B cell (primary cell): ENCODE measurements around the gene EDN1. TPM values are rescaled to one million over a fixed set of nuclear protein-coding genes. Genes with fewer than 3 reads are reported as not detected.

Experiments used
- ATAC-seq: fragments of 200-7000 bp; cut with Tn5 transposase; one replicate; pipeline ENCODE4 v1.10.0; 2021; ENCODE audit warnings: low read depth, mild to moderate bottlenecking, moderate number of reproducible peaks, moderate library complexity
- CTCF ChIA-PET: fragments of 350-600 bp; sonication (Branson Sonifier 250); formaldehyde crosslinking; loops from one replicate; lab custom pipeline; 2021; ENCODE audit warnings: antibody characterized with exemption, inconsistent platforms; lab: Charles Lee
- POLR2A ChIA-PET: fragments of 350-600 bp; sonication (Branson Sonifier 250); formaldehyde crosslinking; loops from one replicate; lab custom pipeline; 2021; ENCODE audit warnings: antibody characterized with exemption; lab: Charles Lee
- DNase-seq: peaks from one replicate; pipeline ENCODE4 v3.0.0; 2013
- H2AFZ ChIP-seq: 2 replicates; pipeline ENCODE4 v1.6.1; 2012; ENCODE audit warnings: mild to moderate bottlenecking, low read depth, low read length; ENCODE audit not compliant: insufficient read depth, poor library complexity, severe bottlenecking
- H3K27ac ChIP-seq, 2 donors: 1 replicate in 1 of 2; 2 replicates in 1 of 2; pipeline ENCODE4 v1.5.1; 2012 to 2013; ENCODE audit warnings: low read length in 2 of 2, mild to moderate bottlenecking in 2 of 2, moderate library complexity in 1 of 2
- H3K27me3 ChIP-seq, 4 experiments: fragments of 200-600 bp in 1 of 4; sonication (generic) in 1 of 4; replicated peaks in 1 of 4; 1 replicate in 2 of 4; 2 replicates in 2 of 4; pipeline versions ENCODE4 v1.6.1 to v1.7.0; 2013 to 2016; ENCODE audit warnings: low read length in 3 of 4, mild to moderate bottlenecking in 2 of 4, mixed read lengths in 1 of 4, moderate library complexity in 1 of 4; ENCODE audit not compliant: insufficient read depth in 4 of 4, control insufficient read depth in 3 of 4; ENCODE audit errors: control extremely low read depth in 1 of 4
- H3K36me3 ChIP-seq, 2 experiments: replicated peaks in 1 of 2; 1 replicate in 1 of 2; 2 replicates in 1 of 2; pipeline versions ENCODE4 v1.6.1 to v1.7.1; 2013; ENCODE audit warnings: low read length in 1 of 2; ENCODE audit not compliant: insufficient read depth in 2 of 2, control insufficient read depth in 1 of 2; ENCODE audit errors: control extremely low read depth in 1 of 2, extremely low read depth in 1 of 2
- H3K4me1 ChIP-seq, 2 donors: fragments of 200-600 bp in 1 of 2; sonication (generic) in 1 of 2; 1 replicate in 1 of 2; 2 replicates in 1 of 2; pipeline versions ENCODE4 v1.5.1 to v1.6.1; 2013 to 2017; ENCODE audit warnings: low read length in 2 of 2; ENCODE audit not compliant: control insufficient read depth in 2 of 2, insufficient read depth in 2 of 2
- H3K4me2 ChIP-seq: replicated peaks from 2 replicates; pipeline ENCODE3; 2012; ENCODE audit warnings: mild to moderate bottlenecking, low read depth, low read length; ENCODE audit not compliant: poor library complexity, severe bottlenecking
- H3K4me3 ChIP-seq, 5 experiments: fragments of 200-600 bp in 1 of 5; sonication (generic) in 1 of 5; 1 replicate in 3 of 5; 2 replicates in 2 of 5; pipeline versions ENCODE4 v1.5.1 to v1.7.0; 2011 to 2016; ENCODE audit warnings: low read length in 4 of 5, mild to moderate bottlenecking in 4 of 5, low read depth in 2 of 5, control low read depth in 1 of 5, moderate library complexity in 1 of 5; ENCODE audit not compliant: insufficient read depth in 1 of 5; ENCODE audit errors: control extremely low read depth in 1 of 5, extremely low read depth in 1 of 5
- H3K79me2 ChIP-seq: fragments of 200-600 bp; sonication (generic); one replicate; pipeline ENCODE4 v1.6.0; 2016; ENCODE audit warnings: low read length; ENCODE audit not compliant: control insufficient read depth, insufficient read depth
- H3K9ac ChIP-seq: fragments of 200-600 bp; sonication (generic); 2 replicates; pipeline ENCODE4 v1.6.1; 2017; ENCODE audit warnings: mild to moderate bottlenecking, low read length, moderate library complexity
- H3K9me3 ChIP-seq, 3 donors: one replicate each; pipeline versions ENCODE4 v1.6.1 to v1.7.1; 2013; ENCODE audit warnings: low read length in 2 of 3; ENCODE audit not compliant: control insufficient read depth in 2 of 3, insufficient read depth in 1 of 3; ENCODE audit errors: control extremely low read depth in 1 of 3
- H4K20me1 ChIP-seq: 2 replicates; pipeline ENCODE4 v1.6.0; 2012; ENCODE audit warnings: mild to moderate bottlenecking, low read length; ENCODE audit not compliant: insufficient read depth, control insufficient read depth, poor library complexity, severe bottlenecking
- H3K27ac Mint-ChIP-seq: one replicate; pipeline ENCODE4 v1.8.0; 2021; ENCODE audit warnings: mixed read lengths
- H3K27me3 Mint-ChIP-seq: one replicate; pipeline ENCODE4 v1.8.0; 2021; ENCODE audit warnings: mixed read lengths
- H3K4me1 Mint-ChIP-seq: one replicate; pipeline ENCODE4 v1.8.0; 2021; ENCODE audit warnings: mixed read lengths
- H3K4me3 Mint-ChIP-seq: one replicate; pipeline ENCODE4 v1.8.0; 2021; ENCODE audit warnings: mixed read lengths
- H3K9me3 Mint-ChIP-seq: one replicate; pipeline ENCODE4 v1.8.0; 2022; ENCODE audit warnings: mixed read lengths; ENCODE audit not compliant: insufficient read depth
- CTCF ChIP-seq: fragments of 200-600 bp; IDR thresholded peaks from one replicate; pipeline ENCODE4 v1.8.0; 2022; ENCODE audit warnings: antibody characterized with exemption, mild to moderate bottlenecking
- EZH2 ChIP-seq: IDR thresholded peaks from 2 replicates; pipeline ENCODE4 v1.6.1; 2012; ENCODE audit warnings: borderline replicate concordance, low read depth, mild to moderate bottlenecking, moderate library complexity, low read length; ENCODE audit not compliant: insufficient read depth, poor library complexity, severe bottlenecking
- WGBS: methylation state at CpG from one replicate; pipeline ENCODE4 v1.1.5; 2013; ENCODE audit warnings: missing lambda C conversion rate; ENCODE audit not compliant: insufficient coverage; 5-methylcytosine and 5-hydroxymethylcytosine counted together
- intact Hi-C: fragments of 100-400 bp; cut with micrococcal nuclease; formaldehyde crosslinking; loops from one replicate; pipeline ENCODE4 v1.10.0; 2022
- polyA plus RNA-seq: library from polyadenylated mRNA; depleted of rRNA; stranded (reverse); fragments of >200 nt; gene quantifications from 2 replicates; pipeline ENCODE4 v1.2.3, GENCODE V29; 2012
- total RNA-seq, 2 donors: library from RNA; stranded (reverse); fragments of 120-200 nt in 1 of 2; gene quantifications; 1 replicate in 1 of 2; 2 replicates in 1 of 2; pipeline versions ENCODE4 v1.2.3 to v1.2.4, GENCODE V29; 2013 to 2022

EDN1 gene
- total and polyA plus RNA-seq, 2 donors (not counting 1 experiment from before 2014, with no cell fraction given): 1.4 to 2.1 TPM

- CTCF ChIA-PET: no interaction called here
- H3K4me3 ChIP-seq: no peak overlapping the region
- no peak overlapping the region for H2AFZ ChIP-seq
- no peaks in the 10 kb centered on the region for H3K79me2 ChIP-seq
- intact Hi-C loops: no loop called here
- H3K27ac Mint-ChIP-seq: no peak overlapping the region
- H3K9ac ChIP-seq: no peak overlapping the region
- H3K27ac ChIP-seq: no peak overlapping the region
- H3K4me3 Mint-ChIP-seq: no peak overlapping the region
- no peaks in the 10 kb centered on the region for H3K9me3 Mint-ChIP-seq
- 100% methylated on average over 2 of the region's 4 CpGs for WGBS
- peaks cover 5% of the 10 kb centered on the region for H3K4me1 Mint-ChIP-seq
- no peaks in the 10 kb centered on the region for H4K20me1 ChIP-seq
- no peak overlapping the region for H3K4me2 ChIP-seq
- H3K27me3 Mint-ChIP-seq: peaks cover 14% of the 10 kb centered on the region
- DNase-seq: no peak
- POLR2A ChIA-PET: no interaction called here
- ATAC-seq: no peak
- peaks cover 0 to 2% (median 0%) of the 10 kb centered on the region in 4 experiments for H3K27me3 ChIP-seq
- no peaks in the 10 kb centered on the region for H3K9me3 ChIP-seq
- no peak for TF ChIP-seq EZH2
- TF ChIP-seq CTCF: no peak
- no peaks in the 10 kb centered on the region for H3K36me3 ChIP-seq
- H3K4me1 ChIP-seq: no peaks in the 10 kb centered on the region
Observed at GRCh38 chr6:12342664-12343063, 52.5 kb downstream of the EDN1 start.

- Histone ChIP-seq H4K20me1 (no peaks in the 10 kb centered on the region), H3K4me2 (no peak overlapping the region), H3K9ac (no peak overlapping the region), H3K4me1 (no peaks in the 10 kb centered on the region), H3K27ac (no peak overlapping the region), H3K4me3 (no peak overlapping the region), H3K27me3 (peaks cover 0 to 2% (median 0%) of the 10 kb centered on the region in 4 experiments), H3K79me2 (no peaks in the 10 kb centered on the region), H3K9me3 (no peaks in the 10 kb centered on the region), H2AFZ (no peak overlapping the region), H3K36me3 (no peaks in the 10 kb centered on the region)
- Mint-ChIP-seq H3K27ac (no peak overlapping the region), H3K4me3 (no peak overlapping the region), H3K9me3 (no peaks in the 10 kb centered on the region), H3K27me3 (peaks cover 14% of the 10 kb centered on the region), H3K4me1 (peaks cover 5% of the 10 kb centered on the region)
- TF ChIP-seq EZH2: no peak
- no peak for TF ChIP-seq CTCF
- CTCF ChIA-PET: no interaction called here
- whole genome bisulfite sequencing: 17% methylated on average over 1 of the region's 5 CpGs
- no peak for DNase-seq
- POLR2A ChIA-PET: no interaction called here
- intact Hi-C loops: no loop called here
- ATAC-seq: no peak
Observed at GRCh38 chr6:12343122-12343439, 52.9 kb downstream of the EDN1 start.
